Natural killer cell treated with Interleukin-12 subunit alpha and Interleukin-12 subunit beta and Interleukin-15 and Interleukin-18, amount 100 ng/mL, for 72 hours (primary cell): ENCODE measurements around the gene RPS16. TPM values are rescaled to one million over a fixed set of nuclear protein-coding genes. Genes with fewer than 3 reads are reported as not detected.
"Not testable (repeated sequence)": the region's sequence is repeated elsewhere in the genome, so short reads cannot be mapped to it uniquely, and the experiment has no call there.

Source experiments
- ATAC-seq, 2 donors: fragments of 150-1000 bp; cut with Tn5 transposase in 1 of 2; sonication (Bioruptor Pico), chemical (Tn5 transposase) in 1 of 2; 2 replicates each; pipeline ENCODE4 v1.10.0; 2021
- DNase-seq: peaks from one replicate; pipeline ENCODE4 v3.0.0; 2022; ENCODE audit warnings: low spot score
- H3K27ac Mint-ChIP-seq, 2 donors: 1 replicate in 1 of 2; 2 replicates in 1 of 2; pipeline ENCODE4 v1.8.0; 2022; ENCODE audit warnings: mixed read lengths in 2 of 2, mild to moderate bottlenecking in 1 of 2, moderate library complexity in 1 of 2
- H3K27me3 Mint-ChIP-seq, 2 donors: 1 replicate in 1 of 2; 2 replicates in 1 of 2; pipeline ENCODE4 v1.8.0; 2022; ENCODE audit warnings: mixed read lengths in 2 of 2
- H3K36me3 Mint-ChIP-seq: one replicate; pipeline ENCODE4 v1.8.0; 2022; ENCODE audit warnings: mixed read lengths
- H3K4me1 Mint-ChIP-seq, 2 donors: 1 replicate in 1 of 2; 2 replicates in 1 of 2; pipeline ENCODE4 v1.8.0; 2022; ENCODE audit warnings: low read depth in 2 of 2, mixed read lengths in 2 of 2, mild to moderate bottlenecking in 1 of 2
- H3K4me3 Mint-ChIP-seq: one replicate; pipeline ENCODE4 v1.8.0; 2022; ENCODE audit warnings: mixed read lengths
- H3K9me3 Mint-ChIP-seq: 2 replicates; pipeline ENCODE4 v1.8.0; 2022; ENCODE audit warnings: mixed read lengths
- total RNA-seq, 2 donors: library from RNA; stranded (reverse); gene quantifications; one replicate each; pipeline ENCODE4 v1.2.3, GENCODE V29; 2022

RPS16 gene
- total RNA-seq, 2 donors from 2014 or later = 1,544 to 1,854 TPM

- H3K9me3 Mint-ChIP-seq = no peaks in the 10 kb centered on the region
- DNase-seq (no peak), ATAC-seq (no peak)
- no peak overlapping the region for H3K4me3 Mint-ChIP-seq
- H3K36me3 Mint-ChIP-seq = peaks cover 18% of the 10 kb centered on the region
- peak overlapping the region in 1 of 2 donors; percentile 54 for H3K27ac Mint-ChIP-seq
- H3K4me1 Mint-ChIP-seq = peaks cover 11 to 13% of the 10 kb centered on the region in 2 donors
- no peaks in the 10 kb centered on the region for H3K27me3 Mint-ChIP-seq
Measured at GRCh38 chr19:39470724-39471339, 35.1 kb upstream of the RPS16 start.

GRCh38 chr19:39469567-39469966 is 33.8 kb upstream of the RPS16 start:
- DNase-seq (no peak), ATAC-seq (no peak)
- H3K27ac Mint-ChIP-seq = no peak overlapping the region
- no peaks in the 10 kb centered on the region for H3K9me3 Mint-ChIP-seq
- H3K4me1 Mint-ChIP-seq = peaks cover 11 to 16% of the 10 kb centered on the region in 2 donors
- H3K27me3 Mint-ChIP-seq = no peaks in the 10 kb centered on the region
- H3K36me3 Mint-ChIP-seq = peaks cover 29% of the 10 kb centered on the region
- H3K4me3 Mint-ChIP-seq = no peak overlapping the region

DNA sequence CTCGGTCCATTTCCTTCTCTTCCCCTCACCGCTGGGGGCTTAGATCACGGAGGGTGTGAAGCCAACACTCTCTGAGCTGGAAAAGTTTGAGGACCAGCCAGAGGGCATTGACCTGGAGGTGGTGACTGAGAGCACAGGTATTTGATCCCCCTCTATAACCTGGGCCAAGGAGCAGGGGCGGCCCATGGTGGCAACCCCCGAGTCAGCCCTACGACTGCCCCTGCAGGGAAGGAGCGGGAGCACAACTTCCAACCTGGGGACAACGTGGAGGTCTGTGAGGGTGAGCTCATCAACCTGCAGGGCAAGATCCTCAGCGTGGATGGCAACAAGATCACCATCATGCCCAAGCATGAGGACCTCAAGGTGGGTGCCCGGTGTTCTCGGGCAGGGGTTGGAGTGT is 33.3 kb upstream of the RPS16 start:
- Mint-ChIP-seq H3K9me3 (no peaks in the 10 kb centered on the region), H3K4me1 (peaks cover 9 to 16% of the 10 kb centered on the region in 2 donors), H3K27me3 (no peaks in the 10 kb centered on the region), H3K27ac (no peak overlapping the region), H3K36me3 (peaks cover 29% of the 10 kb centered on the region), H3K4me3 (no peak overlapping the region)
- ATAC-seq = no peak
- DNase-seq = no peak

DNA sequence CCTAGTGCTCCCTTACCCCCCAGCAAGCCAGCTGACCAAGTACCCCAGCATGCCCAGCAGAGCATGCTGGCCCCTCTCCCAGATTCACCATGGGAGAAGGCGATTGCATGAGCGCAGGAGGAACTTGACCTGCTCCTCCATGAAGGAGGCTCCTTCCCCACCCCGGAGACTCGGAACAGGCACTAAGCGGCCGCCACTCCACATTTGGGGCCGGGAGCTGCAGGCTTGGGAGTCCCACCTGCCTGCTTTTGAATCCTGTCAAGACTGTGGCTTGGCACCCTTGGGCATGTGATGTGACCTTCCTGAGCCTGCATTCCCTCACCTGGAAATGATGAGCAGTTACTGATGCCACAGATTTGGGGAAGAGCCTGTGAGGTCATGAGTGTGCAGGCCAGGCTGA is 32.2 kb upstream of the RPS16 start:
- Mint-ChIP-seq H3K27ac (no peak overlapping the region), H3K4me3 (no peak overlapping the region), H3K36me3 (peaks cover 29% of the 10 kb centered on the region), H3K4me1 (peaks cover 6 to 16% of the 10 kb centered on the region in 2 donors), H3K27me3 (no peaks in the 10 kb centered on the region), H3K9me3 (no peaks in the 10 kb centered on the region)
- DNase-seq = no peak
- no peak for ATAC-seq

GRCh38 chr19:39465956-39466747 is 30.4 kb upstream of the RPS16 start:
- H3K27ac Mint-ChIP-seq = no peak overlapping the region

DNA sequence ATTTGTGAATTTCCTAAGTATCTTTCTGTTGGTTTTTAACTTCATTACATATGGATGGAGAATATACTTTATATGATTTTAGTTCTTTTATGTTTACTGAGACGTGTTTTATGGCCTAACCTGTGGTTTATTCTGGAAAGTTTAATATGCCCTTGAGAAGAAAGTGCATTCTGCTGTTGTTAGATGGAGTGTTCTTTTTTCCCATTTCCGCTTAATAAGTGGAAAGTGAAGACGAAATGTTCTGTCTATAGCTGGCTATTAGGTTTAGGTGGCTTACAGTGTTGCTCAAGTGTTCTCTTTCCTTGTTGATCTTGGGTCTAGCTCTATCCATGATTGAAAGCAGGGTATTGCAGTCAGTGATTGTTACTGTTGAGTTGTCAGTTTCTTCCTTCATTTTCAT is 27.7 kb upstream of the RPS16 start:
- Mint-ChIP-seq H3K4me1 (peaks cover 4 to 10% of the 10 kb centered on the region in 2 donors), H3K36me3 (peaks cover 25% of the 10 kb centered on the region), H3K27me3 (no peaks in the 10 kb centered on the region), H3K9me3 (no peaks in the 10 kb centered on the region), H3K4me3 (no peak overlapping the region), H3K27ac (peak overlapping the region in 1 of 2 donors; percentile 37)
- ATAC-seq (no peak), DNase-seq (no peak)

More at GRCh38 chr19:39465956-39466747, 30.4 kb upstream of the RPS16 start:
- Mint-ChIP-seq H3K36me3 (peaks cover 22% of the 10 kb centered on the region), H3K27me3 (no peaks in the 10 kb centered on the region), H3K4me3 (no peak overlapping the region), H3K4me1 (peaks cover 4 to 9% of the 10 kb centered on the region in 2 donors), H3K9me3 (no peaks in the 10 kb centered on the region)
- no peak for DNase-seq
- ATAC-seq = no peak

DNA sequence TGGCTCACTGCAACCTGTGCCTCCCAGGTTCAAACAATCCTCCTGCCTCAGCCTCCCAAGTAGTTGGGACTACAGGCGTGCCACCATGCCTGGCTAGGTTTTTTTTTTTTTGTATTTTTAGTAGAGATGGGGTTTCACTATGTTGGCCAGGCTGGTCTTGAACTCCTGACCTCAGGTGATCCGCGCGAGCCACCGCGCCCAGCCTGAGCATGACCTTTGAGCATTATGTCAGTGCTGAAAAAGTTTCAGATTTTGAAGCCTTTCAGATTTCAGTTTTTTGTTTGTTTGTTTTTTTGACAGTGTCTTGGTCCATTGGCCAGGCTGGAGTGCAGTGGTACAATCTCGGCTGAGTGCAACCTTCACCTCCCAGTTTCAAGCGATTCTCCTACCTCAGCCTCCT is 15.5 kb upstream of the RPS16 start:
- H3K4me1 Mint-ChIP-seq = peaks cover 50 to 58% of the 10 kb centered on the region in 2 donors
- DNase-seq, H3K9me3 Mint-ChIP-seq, H3K27me3 Mint-ChIP-seq, ATAC-seq, H3K4me3 Mint-ChIP-seq: not testable (repeated sequence)
- peaks cover 15% of the 10 kb centered on the region for H3K36me3 Mint-ChIP-seq
- peak overlapping the region in 1 of 2 donors; percentile 18 for H3K27ac Mint-ChIP-seq

DNA sequence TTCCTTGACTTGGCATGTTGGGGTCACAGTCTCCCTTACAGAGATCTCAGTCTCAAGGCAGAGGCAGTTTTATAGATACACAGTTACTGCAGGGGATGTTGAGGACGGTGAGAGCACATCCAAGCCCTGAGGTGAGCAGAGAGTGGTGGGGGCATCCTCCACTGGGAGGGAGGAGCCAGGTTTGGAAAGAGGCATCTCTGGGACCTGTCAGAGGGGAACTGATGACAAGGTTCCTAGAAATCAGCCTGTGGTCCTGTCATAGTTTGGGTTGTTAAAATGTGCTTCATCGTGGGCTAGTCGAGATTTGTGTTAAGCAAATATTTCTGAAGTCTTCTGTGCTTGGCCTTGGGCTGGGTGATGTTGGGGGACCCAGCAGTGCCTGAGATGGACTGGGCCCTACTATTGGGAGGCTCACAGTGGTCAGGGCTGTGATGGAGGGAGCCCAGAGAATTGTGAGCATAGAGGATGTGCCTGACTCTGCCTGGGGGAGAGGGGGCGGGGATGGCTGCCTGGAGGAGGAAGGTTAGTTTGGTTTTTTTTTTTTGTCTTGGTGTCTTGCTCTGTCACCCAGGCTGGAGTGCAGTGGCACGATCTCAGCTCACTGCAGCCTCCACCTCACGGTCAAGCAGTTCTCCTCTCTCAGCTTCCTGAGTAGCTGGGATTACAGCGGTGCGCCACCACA is 13.5 kb upstream of the RPS16 start:
- no peak for ATAC-seq
- Mint-ChIP-seq H3K4me1 (peaks cover 54 to 67% of the 10 kb centered on the region in 2 donors), H3K9me3 (no peaks in the 10 kb centered on the region), H3K4me3 (peak overlapping the region; percentile 93), H3K36me3 (peaks cover 17% of the 10 kb centered on the region), H3K27ac (peak overlapping the region; percentile 95 to 96), H3K27me3 (no peaks in the 10 kb centered on the region)
- DNase-seq = no peak

DNA sequence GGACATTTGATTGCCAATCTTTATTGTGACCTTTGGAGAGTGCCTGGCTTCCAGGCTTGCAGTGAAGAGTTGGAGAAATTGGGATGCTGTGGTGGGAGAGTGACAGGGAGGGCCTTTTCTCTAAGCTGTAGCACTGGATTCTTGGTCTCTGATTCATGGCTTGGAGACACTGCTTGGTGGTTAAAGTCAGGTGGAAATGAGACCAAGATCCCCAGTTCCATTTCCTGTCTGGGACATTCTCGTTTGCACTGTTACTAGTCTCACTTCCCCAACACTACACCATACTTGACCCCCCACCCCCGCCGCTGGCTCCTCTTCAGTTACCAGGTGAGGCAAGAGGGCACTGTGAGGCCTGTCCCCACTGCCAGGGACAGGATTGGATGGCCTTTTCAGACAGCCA is 12.5 kb upstream of the RPS16 start:
- Mint-ChIP-seq H3K4me1 (peaks cover 53 to 66% of the 10 kb centered on the region in 2 donors), H3K27ac (peak overlapping the region; percentile 95 to 96), H3K4me3 (peak overlapping the region; percentile 93), H3K36me3 (peaks cover 15% of the 10 kb centered on the region), H3K9me3 (no peaks in the 10 kb centered on the region), H3K27me3 (no peaks in the 10 kb centered on the region)
- DNase-seq (no peak), ATAC-seq (no peak)

GRCh38 chr19:39446365-39447084 is 10.8 kb upstream of the RPS16 start:
- ATAC-seq (no peak), DNase-seq (no peak)
- Mint-ChIP-seq H3K4me3 (peak overlapping the region; percentile 93), H3K4me1 (peaks cover 38 to 52% of the 10 kb centered on the region in 2 donors), H3K36me3 (peaks cover 10% of the 10 kb centered on the region), H3K27me3 (no peaks in the 10 kb centered on the region), H3K9me3 (no peaks in the 10 kb centered on the region), H3K27ac (peak overlapping the region; percentile 95 to 96)

GRCh38 chr19:39445196-39446111 is 9.7 kb upstream of the RPS16 start, which contains the start of gene SUPT5H:
Gene SUPT5H (plus strand): TSS chr19:39445582. CDS start chr19:39445891, 309 bp downstream.
- Mint-ChIP-seq H3K27ac (peak within 1 kb of the TSS; percentile 95 to 96), H3K4me3 (peak within 1 kb of the TSS; percentile 93), H3K27me3 (no peaks in the 10 kb centered on the region), H3K4me1 (peaks cover 35 to 47% of the 10 kb centered on the region in 2 donors), H3K9me3 (no peaks in the 10 kb centered on the region), H3K36me3 (peaks cover 10% of the 10 kb centered on the region)
- ATAC-seq (peak; percentile 97 to 99), DNase-seq (peak; percentile 98)

GRCh38 chr19:39444598-39445195 is 8.9 kb upstream of the RPS16 start:
- Mint-ChIP-seq H3K27me3 (no peaks in the 10 kb centered on the region), H3K4me1 (peaks cover 36 to 47% of the 10 kb centered on the region in 2 donors), H3K36me3 (peaks cover 10% of the 10 kb centered on the region), H3K27ac (peak overlapping the region; percentile 95 to 96), H3K4me3 (peak overlapping the region; percentile 93), H3K9me3 (no peaks in the 10 kb centered on the region)
- no peak for DNase-seq
- ATAC-seq = no peak
